ENCODE data around the gene SCARF2.
A peak's percentile ranks its signal among the peaks of the same experiment; 100 is the strongest.

Gene SCARF2

DNA sequence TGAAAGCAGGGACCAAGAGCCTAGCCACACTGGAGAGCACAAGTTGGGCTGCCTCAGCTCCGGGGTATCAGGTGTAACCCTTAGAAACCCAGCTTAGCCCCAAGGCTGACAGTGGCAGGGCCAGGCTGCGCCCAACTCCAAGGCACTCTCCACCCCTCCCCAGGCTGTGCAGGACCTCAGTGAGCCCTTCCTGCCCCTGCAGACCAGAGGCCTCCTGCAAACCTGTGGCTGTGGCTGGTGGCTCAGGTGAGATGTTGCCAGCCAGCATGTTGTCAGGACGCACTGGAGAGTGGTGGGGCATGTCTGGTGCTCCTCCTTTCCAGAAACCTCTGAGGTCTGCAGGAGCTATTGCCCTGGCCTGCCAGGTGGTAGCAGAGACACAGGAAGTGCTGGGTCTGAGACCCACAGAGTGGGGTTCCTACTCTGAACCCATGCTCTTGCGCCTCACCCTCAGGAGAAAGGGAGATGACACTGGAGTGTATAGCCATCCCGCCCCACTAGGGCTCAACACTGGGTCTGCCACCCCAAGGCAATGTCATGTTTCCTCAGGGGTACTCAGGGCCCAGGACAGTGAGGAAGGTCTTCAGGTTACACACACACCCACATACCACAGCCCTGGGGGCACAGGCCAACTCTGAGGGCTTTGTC is 2.4 kb upstream of the SCARF2 start:
- peak; percentile 27 for DNase-seq (ENCODE audit: low spot score)
- TF ChIP-seq, protein P1, sequence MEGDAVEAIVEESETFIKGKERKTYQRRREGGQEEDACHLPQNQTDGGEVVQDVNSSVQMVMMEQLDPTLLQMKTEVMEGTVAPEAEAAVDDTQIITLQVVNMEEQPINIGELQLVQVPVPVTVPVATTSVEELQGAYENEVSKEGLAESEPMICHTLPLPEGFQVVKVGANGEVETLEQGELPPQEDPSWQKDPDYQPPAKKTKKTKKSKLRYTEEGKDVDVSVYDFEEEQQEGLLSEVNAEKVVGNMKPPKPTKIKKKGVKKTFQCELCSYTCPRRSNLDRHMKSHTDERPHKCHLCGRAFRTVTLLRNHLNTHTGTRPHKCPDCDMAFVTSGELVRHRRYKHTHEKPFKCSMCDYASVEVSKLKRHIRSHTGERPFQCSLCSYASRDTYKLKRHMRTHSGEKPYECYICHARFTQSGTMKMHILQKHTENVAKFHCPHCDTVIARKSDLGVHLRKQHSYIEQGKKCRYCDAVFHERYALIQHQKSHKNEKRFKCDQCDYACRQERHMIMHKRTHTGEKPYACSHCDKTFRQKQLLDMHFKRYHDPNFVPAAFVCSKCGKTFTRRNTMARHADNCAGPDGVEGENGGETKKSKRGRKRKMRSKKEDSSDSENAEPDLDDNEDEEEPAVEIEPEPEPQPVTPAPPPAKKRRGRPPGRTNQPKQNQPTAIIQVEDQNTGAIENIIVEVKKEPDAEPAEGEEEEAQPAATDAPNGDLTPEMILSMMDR (IDR thresholded peaks at IDR 0.05; ENCODE audit: extremely low read depth, missing control alignments) = no peak

DNA sequence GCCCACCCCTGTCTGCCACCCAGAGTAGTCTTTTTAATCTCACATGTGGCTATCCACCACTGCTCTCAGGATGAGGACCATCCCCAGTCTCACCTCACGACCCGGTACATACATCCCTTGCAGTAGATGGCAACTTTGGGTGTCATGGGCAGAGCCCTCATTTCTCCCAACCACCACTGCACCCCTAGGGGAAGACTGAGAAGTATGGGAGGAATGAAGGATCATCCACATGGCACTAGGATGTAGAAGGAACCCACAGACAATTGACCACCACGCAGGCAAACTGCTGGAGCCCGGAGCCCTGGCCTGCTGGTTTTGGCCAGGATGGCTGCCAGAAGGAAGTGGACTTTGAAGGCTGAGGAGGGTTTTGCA is 1.9 kb upstream of the SCARF2 start:
- no peak for DNase-seq (ENCODE audit: low spot score)
- TF ChIP-seq, protein P1 (IDR thresholded peaks at IDR 0.05; ENCODE audit: extremely low read depth, missing control alignments) = no peak

DNA sequence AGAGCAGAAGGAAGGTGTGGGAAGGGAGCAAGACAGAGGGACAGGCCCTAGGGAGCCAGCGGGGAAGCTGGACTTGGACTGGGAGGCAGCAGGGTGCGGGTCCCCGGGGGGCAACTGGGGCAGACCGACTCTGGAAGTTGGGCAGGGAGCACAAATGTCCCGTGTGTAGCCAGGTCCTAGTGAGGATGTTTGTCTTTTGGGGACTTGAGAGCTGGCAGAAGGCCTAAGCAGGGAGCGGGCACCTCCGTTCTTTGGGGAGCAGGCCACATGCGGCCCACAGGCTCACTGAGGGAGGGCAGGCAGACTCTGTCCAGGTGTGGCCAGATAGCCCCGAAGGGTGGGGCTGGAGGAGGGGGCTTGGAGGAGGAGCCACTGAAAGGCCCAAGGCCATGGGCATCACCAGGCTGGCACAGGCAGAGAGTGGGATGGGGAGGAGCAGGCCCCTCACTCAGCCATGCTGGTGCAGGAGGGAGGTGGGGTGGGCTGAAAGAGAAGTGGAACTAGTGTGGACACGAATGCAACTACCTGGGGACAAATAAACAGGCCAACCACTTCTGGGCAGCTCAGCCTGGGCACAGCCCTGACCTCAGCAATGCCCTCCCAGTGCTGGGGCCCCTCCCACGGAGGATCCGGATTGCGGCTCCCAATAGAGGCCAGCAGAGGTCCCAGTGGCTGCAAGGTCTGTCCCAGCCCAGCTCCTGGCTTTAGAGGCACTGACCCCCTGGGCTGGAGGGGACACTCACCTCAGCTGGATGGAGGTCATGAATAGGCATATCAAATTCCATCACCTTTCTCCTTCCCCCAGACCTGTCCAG is 1.3 kb upstream of the SCARF2 start:
- TF ChIP-seq, protein P1 (IDR thresholded peaks at IDR 0.05; ENCODE audit: extremely low read depth, missing control alignments) = no peak
- DNase-seq (ENCODE audit: low spot score) = peak; percentile 43

DNA sequence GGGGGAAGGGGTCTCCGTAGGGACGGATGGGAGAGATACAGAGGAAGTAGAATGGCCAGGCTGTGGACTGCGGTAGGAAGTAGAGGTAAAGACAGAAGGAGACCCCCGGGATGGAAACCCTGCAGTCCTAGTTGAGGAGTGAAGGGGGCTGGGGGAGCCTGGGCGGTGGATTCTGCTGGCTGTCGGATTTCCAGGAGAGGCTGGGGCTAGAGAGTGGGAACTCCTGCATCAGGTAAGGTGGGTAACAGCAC is 727 bp upstream of the SCARF2 start:
- TF ChIP-seq, protein P1 (IDR thresholded peaks at IDR 0.05; ENCODE audit: extremely low read depth, missing control alignments) = no peak
- DNase-seq (ENCODE audit: low spot score) = no peak

DNA sequence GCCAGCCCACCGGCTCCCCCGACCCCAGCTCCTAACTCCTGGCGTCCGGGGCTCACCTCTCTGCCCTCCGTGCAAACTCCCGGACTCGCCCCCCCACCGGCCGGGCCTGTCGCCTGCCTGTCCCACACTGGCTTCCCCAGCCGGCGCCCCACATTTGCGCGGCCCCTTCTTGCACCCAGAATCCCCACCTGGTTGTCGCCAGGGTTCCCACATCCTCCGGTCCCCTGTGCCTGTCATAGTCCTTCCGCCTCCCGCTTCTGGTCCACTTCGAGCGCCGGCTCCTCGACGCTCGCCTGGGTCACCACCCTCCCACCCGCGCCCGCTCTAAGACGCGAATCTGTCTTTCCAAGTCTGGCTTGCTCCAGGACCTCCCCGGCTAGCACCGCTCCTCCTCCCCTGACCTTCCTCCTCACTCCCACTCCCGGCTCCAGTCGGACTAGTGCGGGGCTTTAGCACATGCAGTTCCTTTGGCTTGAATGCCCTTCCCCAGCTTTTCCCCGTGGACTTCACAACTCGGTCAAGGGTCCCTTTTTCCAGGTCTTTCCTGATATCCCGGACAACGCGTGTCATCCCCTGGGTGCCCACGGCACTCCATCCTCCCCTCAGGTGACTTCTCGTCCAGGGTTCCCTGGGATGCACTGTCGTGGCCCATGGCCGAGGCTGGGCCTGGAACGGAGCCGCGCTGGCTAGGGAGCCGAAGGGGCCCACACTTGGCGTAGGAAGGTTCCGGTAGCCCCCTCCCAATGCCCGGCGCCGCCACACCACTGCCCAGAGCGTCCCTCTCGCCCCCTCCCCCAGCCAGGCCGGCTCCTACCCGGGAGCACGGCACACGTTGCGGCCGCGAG is 635 bp downstream of the SCARF2 start:
- TF ChIP-seq, protein P1 (IDR thresholded peaks at IDR 0.05; ENCODE audit: extremely low read depth, missing control alignments) = no peak
- DNase-seq (ENCODE audit: low spot score) = peak; percentile 59

DNA sequence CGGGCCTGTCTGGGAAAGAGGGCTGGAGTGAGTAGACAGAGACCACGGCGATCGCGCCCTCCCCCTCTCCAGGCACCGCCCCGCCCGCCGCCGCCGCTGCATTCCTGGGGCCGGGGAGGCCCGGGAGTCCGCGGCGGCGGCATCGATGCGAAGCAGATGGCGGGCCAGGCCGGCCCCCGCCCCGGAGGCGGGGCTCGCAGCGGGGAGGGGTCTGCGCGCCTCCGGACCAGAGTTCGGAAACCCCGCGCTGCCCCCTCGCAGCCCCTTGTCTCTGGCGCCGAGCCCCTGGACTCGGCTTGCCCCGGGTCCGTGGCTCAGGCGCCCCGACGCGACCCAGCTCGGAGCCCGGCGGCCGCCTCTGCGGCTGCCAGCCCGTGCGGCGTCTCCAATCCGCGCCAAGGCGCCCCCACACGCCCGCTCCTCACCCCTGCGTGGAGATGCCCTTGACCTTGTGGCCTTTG is 1.3 kb downstream of the SCARF2 start:
- TF ChIP-seq, protein P1 (IDR thresholded peaks at IDR 0.05; ENCODE audit: extremely low read depth, missing control alignments) = no peak
- DNase-seq (ENCODE audit: low spot score) = no peak

All from GM20000 (cell line).